Activated T-cell treated with anti-CD3 and anti-CD28 coated beads, Interleukin-2, amount 50 U/mL, for 24 hours (primary cell): Measurements from ENCODE around the gene FGF11.

Experiments used
- DNase-seq: peaks from one replicate; pipeline ENCODE4 v3.0.0-alpha.2; 2020
- H3K27ac Mint-ChIP-seq: 2 replicates; pipeline ENCODE4 v1.8.0; 2020; ENCODE audit warnings: mild to moderate bottlenecking, mixed read lengths
- H3K27me3 Mint-ChIP-seq: 2 replicates; pipeline ENCODE4 v1.8.0; 2020; ENCODE audit warnings: mixed read lengths
- H3K36me3 Mint-ChIP-seq: 2 replicates; pipeline ENCODE4 v1.8.0; 2020; ENCODE audit warnings: low read depth, mixed read lengths
- H3K4me1 Mint-ChIP-seq: 2 replicates; pipeline ENCODE4 v1.8.0; 2020; ENCODE audit warnings: low read depth, mixed read lengths
- H3K4me3 Mint-ChIP-seq: 2 replicates; pipeline ENCODE4 v1.8.0; 2020; ENCODE audit warnings: mild to moderate bottlenecking, moderate library complexity, mixed read lengths
- H3K9me3 Mint-ChIP-seq: 2 replicates; pipeline ENCODE4 v1.8.0; 2020; ENCODE audit warnings: mixed read lengths

FGF11 gene

DNA sequence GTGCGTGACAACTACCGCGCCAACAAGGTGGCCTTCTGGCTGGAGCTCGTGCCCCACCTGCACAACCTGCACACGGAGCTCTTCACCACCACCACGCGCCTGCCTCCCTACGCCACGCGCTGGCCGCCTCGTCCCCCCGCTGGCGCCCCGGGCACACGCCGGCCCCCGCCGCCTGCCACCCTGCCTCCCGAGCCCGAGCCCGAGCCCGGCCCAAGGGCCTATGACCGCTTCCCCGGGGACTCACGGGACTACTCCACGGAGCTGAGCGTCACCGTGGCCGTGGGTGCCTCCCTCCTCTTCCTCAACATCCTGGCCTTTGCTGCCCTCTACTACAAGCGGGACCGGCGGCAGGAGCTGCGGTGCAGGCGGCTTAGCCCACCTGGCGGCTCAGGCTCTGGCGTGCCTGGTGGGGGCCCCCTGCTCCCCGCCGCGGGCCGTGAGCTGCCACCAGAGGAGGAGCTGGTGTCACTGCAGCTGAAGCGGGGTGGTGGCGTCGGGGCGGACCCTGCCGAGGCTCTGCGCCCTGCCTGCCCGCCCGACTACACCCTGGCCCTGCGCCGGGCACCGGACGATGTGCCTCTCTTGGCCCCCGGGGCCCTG is 22.2 kb upstream of the FGF11 start:
- DNase-seq, result no peak
- H3K36me3 Mint-ChIP-seq, result no peaks in the 10 kb centered on the region
- no peak overlapping the region for H3K4me3 Mint-ChIP-seq
- no peaks in the 10 kb centered on the region for H3K4me1 Mint-ChIP-seq
- no peaks in the 10 kb centered on the region for H3K9me3 Mint-ChIP-seq
- H3K27me3 Mint-ChIP-seq, result no peaks in the 10 kb centered on the region
- H3K27ac Mint-ChIP-seq, result no peak overlapping the region

DNA sequence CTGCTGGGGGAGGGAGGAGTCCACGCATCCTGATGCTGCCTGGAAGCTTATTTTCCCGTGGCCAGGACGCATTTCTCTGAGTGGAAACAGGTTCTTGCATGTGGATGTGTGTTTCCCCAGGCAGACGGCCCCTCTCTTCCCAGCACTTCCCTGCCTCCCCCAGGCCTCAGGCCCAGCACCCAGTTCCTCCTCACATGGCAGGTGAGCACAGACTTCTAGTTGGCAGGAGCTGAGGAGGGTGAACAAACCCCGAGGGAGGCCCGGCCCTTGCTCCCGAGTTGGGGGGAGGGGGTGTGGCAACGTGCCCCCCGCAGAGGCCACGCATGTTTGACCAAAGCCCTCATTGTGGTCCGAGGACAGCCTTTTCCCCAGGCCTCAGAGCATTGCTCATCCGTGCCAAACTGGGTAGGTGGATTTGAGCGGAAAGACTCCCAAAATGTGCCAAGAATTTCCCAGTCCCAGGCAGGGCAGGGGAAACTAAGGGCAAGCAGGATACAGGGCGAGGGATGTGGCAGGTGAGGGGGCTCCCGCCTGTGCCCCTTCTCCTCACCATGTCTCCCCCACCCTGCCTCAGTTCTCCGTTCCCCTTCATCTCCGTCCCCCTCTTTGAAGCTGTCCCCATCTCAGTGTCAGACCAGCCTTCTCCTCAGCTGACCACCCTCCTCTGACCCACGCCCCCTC is 20.7 kb upstream of the FGF11 start:
- no peaks in the 10 kb centered on the region for H3K9me3 Mint-ChIP-seq
- no peak overlapping the region for H3K27ac Mint-ChIP-seq
- no peak for DNase-seq
- H3K4me3 Mint-ChIP-seq, result no peak overlapping the region
- no peaks in the 10 kb centered on the region for H3K4me1 Mint-ChIP-seq
- no peaks in the 10 kb centered on the region for H3K36me3 Mint-ChIP-seq
- no peaks in the 10 kb centered on the region for H3K27me3 Mint-ChIP-seq

DNA sequence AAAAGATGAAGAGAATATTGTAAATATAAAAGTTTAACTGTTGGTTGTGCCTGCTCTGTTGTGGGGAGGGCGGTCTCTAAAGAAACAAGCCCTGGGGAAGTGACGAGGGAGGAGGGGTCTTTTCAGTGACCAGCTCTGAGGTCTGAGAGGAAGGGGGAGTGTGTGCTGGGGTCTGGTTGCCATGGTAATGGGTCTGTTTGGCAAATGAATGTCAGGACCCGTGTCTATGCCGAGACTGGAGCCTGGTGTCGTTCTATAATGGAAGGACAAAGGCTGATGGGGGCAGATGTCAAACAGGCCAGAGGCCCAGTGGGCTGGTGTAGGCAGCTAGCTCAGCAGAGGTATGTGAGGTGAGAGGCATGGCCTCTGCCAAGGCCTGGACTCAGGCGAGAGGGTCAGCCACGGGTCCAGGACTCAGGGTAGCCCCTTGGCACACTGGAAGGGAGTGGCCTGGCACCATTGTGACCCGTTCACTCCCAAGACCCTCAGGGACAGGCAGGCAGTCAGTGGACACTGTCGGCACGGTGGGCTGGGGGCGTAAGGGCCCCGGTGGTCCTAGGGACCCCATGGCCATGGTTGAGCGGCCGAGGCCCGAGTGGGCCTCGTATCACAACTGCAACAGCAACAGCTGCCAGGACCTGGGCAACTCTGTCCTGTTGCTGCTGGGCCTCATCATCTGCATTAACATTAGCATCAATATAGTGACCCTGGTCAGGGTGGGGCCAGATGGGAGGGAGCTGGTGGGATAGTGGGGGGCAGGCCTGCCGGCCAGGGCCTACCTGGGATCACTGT is 19.3 kb upstream of the FGF11 start, which contains the start of gene SPEM1:
SPEM1 (plus strand) TSS at position 506 of the 792 bp plus-strand sequence; CDS start at position 567, 61 bp downstream.
- Mint-ChIP-seq H3K4me3 (no peak within 1 kb of the TSS), H3K9me3 (no peaks in the 10 kb centered on the region)

DNA sequence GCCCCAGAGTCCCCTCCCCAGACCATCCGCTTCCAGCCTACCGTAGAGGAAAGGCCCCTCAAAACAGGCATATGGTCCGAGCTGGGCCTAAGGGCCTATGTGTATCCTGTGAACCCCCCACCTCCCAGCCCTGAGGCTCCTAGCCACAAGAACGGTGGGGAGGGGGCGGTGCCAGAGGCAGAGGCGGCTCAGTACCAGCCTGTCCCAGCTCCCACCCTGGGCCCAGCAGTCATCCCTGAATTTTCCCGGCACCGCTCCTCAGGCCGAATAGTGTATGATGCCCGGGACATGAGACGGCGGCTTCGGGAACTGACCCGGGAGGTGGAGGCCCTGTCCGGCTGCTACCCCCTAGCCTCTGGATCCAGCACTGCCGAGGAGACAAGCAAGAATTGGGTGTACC is 18.1 kb upstream of the FGF11 start:
- H3K36me3 Mint-ChIP-seq, result no peaks in the 10 kb centered on the region
- no peak overlapping the region for H3K27ac Mint-ChIP-seq
- DNase-seq, result no peak
- H3K27me3 Mint-ChIP-seq, result no peaks in the 10 kb centered on the region
- H3K9me3 Mint-ChIP-seq, result no peaks in the 10 kb centered on the region
- no peaks in the 10 kb centered on the region for H3K4me1 Mint-ChIP-seq
- no peak overlapping the region for H3K4me3 Mint-ChIP-seq

More for the DNA sequence above, 19.3 kb upstream of the FGF11 start, which contains the start of gene SPEM1:
- no peak for DNase-seq
- Mint-ChIP-seq H3K4me1 (no peaks in the 10 kb centered on the region), H3K27ac (no peak within 1 kb of the TSS), H3K36me3 (no peaks in the 10 kb centered on the region), H3K27me3 (no peaks in the 10 kb centered on the region)

DNA sequence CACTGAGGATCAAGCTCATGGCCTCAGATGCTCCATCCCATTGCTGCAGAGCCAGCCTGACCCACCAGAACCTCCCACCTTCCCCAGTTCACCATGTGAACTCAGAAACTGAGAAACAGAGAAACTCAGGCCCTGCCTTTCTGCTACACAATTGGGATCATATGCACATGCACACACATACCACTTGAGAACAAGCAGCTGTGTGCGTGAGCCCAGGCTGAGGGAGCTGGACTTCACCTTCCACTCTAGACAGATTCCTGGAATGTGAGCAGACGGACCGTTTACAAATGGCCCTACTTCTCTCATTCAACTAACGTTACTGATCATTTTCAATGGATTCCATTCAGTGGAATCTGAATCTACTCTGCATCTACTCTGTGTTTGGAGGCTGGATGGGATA is 15.6 kb upstream of the FGF11 start:
- Mint-ChIP-seq H3K36me3 (no peaks in the 10 kb centered on the region), H3K27me3 (no peaks in the 10 kb centered on the region)

DNA sequence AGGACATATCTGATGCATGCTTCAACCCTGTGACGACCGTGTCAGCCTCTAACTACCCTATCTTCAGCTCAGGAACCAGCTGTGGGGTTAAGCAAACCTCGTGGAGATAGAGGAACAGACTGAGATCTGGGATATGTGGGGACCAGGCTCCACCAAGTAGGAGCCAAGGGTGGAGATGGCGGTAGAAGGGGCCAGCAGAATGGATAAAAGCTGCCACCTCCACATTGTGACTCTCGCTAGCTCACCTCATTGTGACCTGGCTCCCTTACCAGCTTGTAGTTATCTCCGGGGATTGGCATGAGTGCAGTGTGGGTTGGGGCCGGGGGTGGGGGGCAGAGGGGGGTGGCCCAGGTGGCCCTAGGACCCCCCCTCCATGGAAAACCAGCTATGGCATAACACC is 14.0 kb upstream of the FGF11 start, which contains the start of gene SPEM2:
SPEM2 (plus strand) TSS at position 301 of the 400 bp plus-strand sequence; CDS start at position 374, 73 bp downstream.
- Mint-ChIP-seq H3K27me3 (no peaks in the 10 kb centered on the region), H3K36me3 (no peaks in the 10 kb centered on the region), H3K4me1 (no peaks in the 10 kb centered on the region), H3K4me3 (no peak within 1 kb of the TSS), H3K9me3 (no peaks in the 10 kb centered on the region), H3K27ac (no peak within 1 kb of the TSS)
- no peak for DNase-seq

More for the DNA sequence above, 15.6 kb upstream of the FGF11 start:
- Mint-ChIP-seq H3K27ac (no peak overlapping the region), H3K9me3 (no peaks in the 10 kb centered on the region), H3K4me1 (no peaks in the 10 kb centered on the region), H3K4me3 (no peak overlapping the region)
- no peak for DNase-seq

DNA sequence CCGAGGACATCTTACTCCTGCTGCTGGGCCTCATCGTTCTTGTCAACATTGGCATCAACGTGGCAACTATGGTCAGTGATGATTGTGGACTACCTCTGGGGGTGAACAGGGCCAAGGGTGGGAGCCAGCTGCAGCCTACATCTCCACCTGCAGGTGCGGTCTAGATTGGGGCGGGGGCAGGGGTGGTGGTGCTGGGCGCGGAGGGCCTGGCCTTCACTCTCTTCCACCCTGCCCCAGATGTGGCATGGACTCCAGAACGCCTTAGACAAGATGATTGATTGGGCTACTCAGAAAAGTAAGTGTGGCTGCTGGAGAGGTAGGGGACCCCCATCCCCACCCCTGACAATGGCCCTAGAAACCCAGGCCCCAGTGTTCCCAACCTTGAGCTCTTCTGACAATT is 13.6 kb upstream of the FGF11 start:
- no peak for DNase-seq

DNA sequence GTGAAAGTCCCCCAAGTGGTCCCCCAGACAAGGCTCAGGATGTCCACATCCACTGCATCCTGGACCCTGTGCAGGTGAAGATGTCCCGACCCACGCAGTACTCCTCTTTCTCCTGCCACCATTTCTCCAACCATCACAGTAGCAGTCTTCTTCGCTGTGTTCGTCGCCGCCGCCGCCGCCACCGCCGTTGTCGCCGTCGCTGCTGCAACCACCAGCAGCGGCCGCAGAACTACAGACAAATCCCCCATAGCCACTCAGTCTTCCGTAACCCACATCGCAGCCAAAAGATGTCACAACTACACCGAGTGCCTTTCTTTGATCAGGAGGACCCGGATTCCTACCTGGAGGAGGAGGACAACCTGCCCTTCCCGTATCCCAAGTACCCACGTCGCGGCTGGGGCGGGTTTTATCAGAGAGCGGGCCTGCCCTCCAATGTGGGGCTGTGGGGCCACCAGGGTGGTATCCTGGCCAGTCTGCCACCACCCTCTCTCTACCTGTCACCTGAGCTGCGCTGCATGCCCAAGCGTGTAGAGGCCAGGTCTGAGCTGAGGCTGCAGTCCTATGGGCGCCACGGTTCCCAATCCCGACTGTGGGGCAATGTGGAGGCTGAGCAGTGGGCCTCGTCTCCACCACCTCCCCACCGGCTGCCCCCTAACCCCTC is 13.0 kb upstream of the FGF11 start:
- H3K9me3 Mint-ChIP-seq, result no peaks in the 10 kb centered on the region
- DNase-seq, result no peak
- H3K4me1 Mint-ChIP-seq, result no peaks in the 10 kb centered on the region
- H3K36me3 Mint-ChIP-seq, result no peaks in the 10 kb centered on the region
- H3K4me3 Mint-ChIP-seq, result no peak overlapping the region
- H3K27me3 Mint-ChIP-seq, result no peaks in the 10 kb centered on the region
- H3K27ac Mint-ChIP-seq, result no peak overlapping the region

More for the DNA sequence above, 13.6 kb upstream of the FGF11 start:
- Mint-ChIP-seq H3K27ac (no peak overlapping the region), H3K27me3 (no peaks in the 10 kb centered on the region), H3K4me1 (no peaks in the 10 kb centered on the region), H3K36me3 (no peaks in the 10 kb centered on the region), H3K9me3 (no peaks in the 10 kb centered on the region), H3K4me3 (no peak overlapping the region)

DNA sequence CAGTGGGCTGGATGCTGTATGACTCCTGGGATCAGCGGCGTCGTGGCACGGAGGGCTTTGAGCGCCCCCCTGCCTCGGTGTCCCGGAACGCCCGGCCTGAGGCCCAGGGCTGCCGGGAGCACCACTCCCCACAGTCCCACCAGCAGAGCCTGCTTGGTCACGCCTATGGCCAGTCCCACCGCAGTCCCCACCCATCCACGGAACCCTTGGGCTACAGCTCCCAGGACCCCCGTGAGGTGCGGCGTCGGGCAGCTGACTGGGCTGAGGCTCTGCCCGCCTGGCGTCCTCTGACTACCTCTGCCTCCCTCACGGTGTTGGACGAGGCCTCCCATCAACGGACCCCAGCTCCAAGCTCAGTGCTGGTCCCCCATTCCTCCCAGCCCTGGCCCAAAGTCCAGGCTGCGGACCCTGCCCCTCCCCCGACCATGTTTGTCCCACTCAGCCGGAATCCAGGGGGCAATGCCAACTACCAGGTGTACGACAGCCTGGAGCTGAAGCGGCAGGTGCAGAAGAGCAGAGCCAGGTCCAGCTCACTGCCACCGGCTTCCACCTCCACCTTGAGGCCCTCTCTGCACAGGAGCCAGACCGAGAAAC is 12.3 kb upstream of the FGF11 start:
- H3K36me3 Mint-ChIP-seq, result no peaks in the 10 kb centered on the region
- H3K4me3 Mint-ChIP-seq, result no peak overlapping the region
- DNase-seq, result no peak
- no peak overlapping the region for H3K27ac Mint-ChIP-seq
- H3K4me1 Mint-ChIP-seq, result no peaks in the 10 kb centered on the region
- no peaks in the 10 kb centered on the region for H3K9me3 Mint-ChIP-seq
- no peaks in the 10 kb centered on the region for H3K27me3 Mint-ChIP-seq

DNA sequence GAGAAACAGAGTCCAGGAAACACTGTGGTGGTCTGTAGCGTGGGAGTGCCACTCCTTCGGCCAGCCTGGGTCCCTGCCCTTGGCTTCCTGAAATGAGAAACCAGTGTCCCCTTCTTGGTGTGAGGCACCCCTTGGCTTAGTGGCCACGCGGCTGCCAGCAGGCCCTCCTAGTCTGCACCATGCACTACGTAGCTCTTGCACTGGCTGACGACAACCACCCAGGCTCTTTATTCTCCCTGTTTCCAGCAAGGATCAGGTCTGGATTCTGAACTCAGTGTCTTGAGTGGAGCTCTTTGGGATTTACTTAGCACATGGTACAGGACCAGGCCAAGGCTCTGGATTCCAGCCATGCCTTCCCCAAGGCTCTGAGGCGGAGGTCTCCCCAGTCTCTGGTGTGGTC is 11.8 kb upstream of the FGF11 start:
- no peak for DNase-seq
- no peaks in the 10 kb centered on the region for H3K27me3 Mint-ChIP-seq
- no peaks in the 10 kb centered on the region for H3K36me3 Mint-ChIP-seq
- no peaks in the 10 kb centered on the region for H3K4me1 Mint-ChIP-seq
- H3K9me3 Mint-ChIP-seq, result no peaks in the 10 kb centered on the region
- H3K4me3 Mint-ChIP-seq, result no peak overlapping the region
- H3K27ac Mint-ChIP-seq, result no peak overlapping the region

DNA sequence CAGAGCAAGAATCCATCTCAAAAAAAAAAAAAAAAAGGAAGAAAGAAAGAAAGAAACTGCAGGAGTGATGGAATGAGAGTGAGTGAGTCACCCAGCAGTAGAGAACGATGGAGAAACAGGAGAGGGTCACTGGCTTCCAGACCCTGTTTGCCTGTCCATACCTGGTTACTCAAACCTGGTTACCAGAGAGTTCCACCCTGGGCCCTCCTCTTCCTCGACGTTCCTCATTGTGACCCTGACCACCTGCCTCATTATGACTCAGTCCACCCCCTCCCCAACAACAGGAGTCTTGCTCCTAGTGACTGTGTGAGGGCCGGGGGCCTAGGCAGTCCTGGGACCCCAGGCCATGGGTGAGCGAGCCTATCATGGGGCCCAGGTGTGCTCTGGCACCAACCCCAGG is 10.8 kb upstream of the FGF11 start, which contains the start of gene SPEM3:
SPEM3 (plus strand) TSS at position 301 of the 400 bp plus-strand sequence; CDS start at position 347, 46 bp downstream.
- H3K36me3 Mint-ChIP-seq, result no peaks in the 10 kb centered on the region
- H3K4me3 Mint-ChIP-seq, result no peak within 1 kb of the TSS
- no peak for DNase-seq
- no peaks in the 10 kb centered on the region for H3K9me3 Mint-ChIP-seq
- H3K4me1 Mint-ChIP-seq, result no peaks in the 10 kb centered on the region
- no peaks in the 10 kb centered on the region for H3K27me3 Mint-ChIP-seq
- H3K27ac Mint-ChIP-seq, result no peak within 1 kb of the TSS

DNA sequence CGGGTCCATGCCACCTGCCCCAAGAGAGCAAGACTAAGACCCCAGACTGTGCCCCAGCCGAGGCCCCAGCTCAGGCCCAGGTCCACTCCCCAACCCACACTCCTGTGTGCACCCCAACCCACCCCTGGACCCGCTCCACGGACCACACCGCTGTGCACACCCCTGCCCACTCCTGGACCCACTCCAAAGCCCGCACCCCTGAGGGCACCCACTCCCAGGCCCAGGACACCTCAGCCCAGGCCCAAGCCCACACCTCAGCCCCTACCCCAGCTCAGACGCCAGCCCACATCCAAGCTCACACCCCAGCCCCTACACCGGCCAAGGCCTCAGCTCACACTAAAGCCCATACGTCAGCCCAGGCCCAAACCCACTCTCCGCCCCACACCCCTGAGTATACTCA is 9.6 kb upstream of the FGF11 start:
- no peaks in the 10 kb centered on the region for H3K27me3 Mint-ChIP-seq
- no peaks in the 10 kb centered on the region for H3K9me3 Mint-ChIP-seq
- H3K27ac Mint-ChIP-seq, result no peak overlapping the region
- no peaks in the 10 kb centered on the region for H3K4me1 Mint-ChIP-seq
- no peaks in the 10 kb centered on the region for H3K36me3 Mint-ChIP-seq
- H3K4me3 Mint-ChIP-seq, result no peak overlapping the region
- DNase-seq, result no peak

DNA sequence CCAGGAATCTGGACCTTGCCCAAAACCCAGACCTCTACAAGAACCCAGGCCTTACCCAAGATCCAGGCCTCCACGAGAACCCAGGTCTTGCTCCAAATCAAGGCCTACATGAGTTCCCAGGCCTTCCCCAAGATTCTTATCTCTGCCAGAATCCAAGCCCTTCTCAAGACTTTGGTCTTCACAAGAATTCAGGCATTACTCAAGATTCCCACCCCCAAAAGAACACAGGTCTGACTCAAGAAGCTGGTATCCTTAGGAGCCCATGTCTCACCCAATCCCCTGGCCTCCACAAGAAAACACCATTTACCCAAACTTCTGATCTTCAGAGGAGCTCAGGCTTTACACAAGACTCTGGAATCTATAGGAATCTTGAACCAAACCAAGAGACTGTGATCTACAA is 8.1 kb upstream of the FGF11 start:
- H3K4me1 Mint-ChIP-seq, result peaks cover 12% of the 10 kb centered on the region
- no peaks in the 10 kb centered on the region for H3K9me3 Mint-ChIP-seq
- H3K27ac Mint-ChIP-seq, result no peak overlapping the region
- no peaks in the 10 kb centered on the region for H3K27me3 Mint-ChIP-seq
- H3K4me3 Mint-ChIP-seq, result no peak overlapping the region
- peaks cover 4% of the 10 kb centered on the region for H3K36me3 Mint-ChIP-seq
- DNase-seq, result no peak

DNA sequence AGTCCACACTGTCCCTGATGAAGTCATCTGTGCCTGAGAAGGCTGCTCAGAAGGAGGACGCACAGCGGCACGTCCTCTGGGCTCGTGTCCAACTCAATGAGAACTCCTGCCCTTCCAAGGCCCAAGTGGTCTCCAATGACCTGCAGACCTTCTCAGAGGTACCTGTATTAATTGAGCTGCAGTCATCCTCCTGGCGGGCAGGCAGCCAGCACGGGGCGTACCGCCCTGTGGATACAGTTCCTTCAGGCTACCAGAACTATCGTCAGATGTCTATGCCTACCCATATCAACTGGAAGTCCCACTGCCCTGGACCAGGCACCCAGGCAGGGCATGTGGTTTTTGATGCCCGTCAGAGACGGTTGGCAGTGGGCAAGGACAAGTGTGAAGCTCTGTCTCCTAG is 7.0 kb upstream of the FGF11 start:
- Mint-ChIP-seq H3K27me3 (no peaks in the 10 kb centered on the region), H3K9me3 (no peaks in the 10 kb centered on the region), H3K4me3 (no peak overlapping the region), H3K27ac (no peak overlapping the region), H3K36me3 (peaks cover 6% of the 10 kb centered on the region), H3K4me1 (peaks cover 20% of the 10 kb centered on the region)
- no peak for DNase-seq
